ENCODE measurements around the gene ZNF782.
"Not testable (repeated sequence)": the region's sequence is repeated elsewhere in the genome, so short reads cannot be mapped to it uniquely, and the experiment has no call there.

ZNF782 gene

GRCh38 chr9:96853781-96854650, at the start of gene ZNF782:
Gene ZNF782 (minus strand): TSS chr9:96854514. CDS start chr9:96851961, 2,553 bp downstream.
- DNase-seq (ENCODE audit: low read depth, low spot score), result peak; percentile 97

GRCh38 chr9:96900010-96900409, 45.7 kb upstream of the ZNF782 start:
- not testable (repeated sequence) for DNase-seq (ENCODE audit: low read depth, low spot score)

- no peak for DNase-seq (ENCODE audit: low read depth, low spot score)
Observed at GRCh38 chr9:96892131-96892530, 37.8 kb upstream of the ZNF782 start.

- DNase-seq (ENCODE audit: low read depth, low spot score), result no peak
Observed at GRCh38 chr9:96888591-96888990, 34.3 kb upstream of the ZNF782 start.

- no peak for DNase-seq (ENCODE audit: low read depth, low spot score)
Observed at GRCh38 chr9:96885424-96885823, 31.1 kb upstream of the ZNF782 start.

GRCh38 chr9:96884443-96884842, 30.1 kb upstream of the ZNF782 start:
- no peak for DNase-seq (ENCODE audit: low read depth, low spot score)

- no peak for DNase-seq (ENCODE audit: low read depth, low spot score)
Observed at GRCh38 chr9:96883922-96884321, 29.6 kb upstream of the ZNF782 start.

GRCh38 chr9:96877269-96877668, 23.0 kb upstream of the ZNF782 start:
- DNase-seq (ENCODE audit: low read depth, low spot score), result no peak

GRCh38 chr9:96875461-96876142, 21.3 kb upstream of the ZNF782 start:
- DNase-seq (ENCODE audit: low read depth, low spot score), result peak; percentile 97

- DNase-seq (ENCODE audit: low read depth, low spot score), result no peak
Observed at GRCh38 chr9:96874947-96875460, 20.7 kb upstream of the ZNF782 start.

GRCh38 chr9:96874201-96874785, 20.0 kb upstream of the ZNF782 start:
- DNase-seq (ENCODE audit: low read depth, low spot score), result no peak

- DNase-seq (ENCODE audit: low read depth, low spot score), result no peak
Observed at GRCh38 chr9:96871176-96871575, 16.9 kb upstream of the ZNF782 start.

- no peak for DNase-seq (ENCODE audit: low read depth, low spot score)
Observed at GRCh38 chr9:96868709-96869108, 14.4 kb upstream of the ZNF782 start.

- no peak for DNase-seq (ENCODE audit: low read depth, low spot score)
Observed at GRCh38 chr9:96867079-96867804, 12.9 kb upstream of the ZNF782 start.

GRCh38 chr9:96865240-96865639, 10.9 kb upstream of the ZNF782 start:
- not testable (repeated sequence) for DNase-seq (ENCODE audit: low read depth, low spot score)

- DNase-seq (ENCODE audit: low read depth, low spot score), result peak; percentile 84
Observed at GRCh38 chr9:96859461-96860198, 5.3 kb upstream of the ZNF782 start.

- DNase-seq (ENCODE audit: low read depth, low spot score), result no peak
Observed at GRCh38 chr9:96858670-96859069, 4.4 kb upstream of the ZNF782 start.

GRCh38 chr9:96858018-96858573, 3.8 kb upstream of the ZNF782 start:
- DNase-seq (ENCODE audit: low read depth, low spot score), result peak; percentile 26

GRCh38 chr9:96856363-96857286, 2.3 kb upstream of the ZNF782 start:
- peak; percentile 68 for DNase-seq (ENCODE audit: low read depth, low spot score)

Measured in ELF-1 (cell line).